C4-2B (cell line): Measurements from ENCODE around the gene ZNF804A.

Source experiments
- H3K27ac ChIP-seq: fragments of 450-650 bp; 2 replicates; pipeline ENCODE4 v1.5.1; 2017
- CTCF ChIP-seq: fragments of 450-650 bp; conservative IDR thresholded peaks from 2 replicates; pipeline ENCODE4 v1.5.1; 2017; ENCODE audit warnings: mild to moderate bottlenecking
- ZFX ChIP-seq: fragments of 450-650 bp; IDR thresholded peaks from 2 replicates; pipeline ENCODE4 v1.6.1; 2017

Gene ZNF804A

GRCh38 chr2:184696644-184697043, 98.3 kb downstream of the ZNF804A start:
- TF ChIP-seq ZFX, result no peak
- H3K27ac ChIP-seq, result no peak overlapping the region

DNA sequence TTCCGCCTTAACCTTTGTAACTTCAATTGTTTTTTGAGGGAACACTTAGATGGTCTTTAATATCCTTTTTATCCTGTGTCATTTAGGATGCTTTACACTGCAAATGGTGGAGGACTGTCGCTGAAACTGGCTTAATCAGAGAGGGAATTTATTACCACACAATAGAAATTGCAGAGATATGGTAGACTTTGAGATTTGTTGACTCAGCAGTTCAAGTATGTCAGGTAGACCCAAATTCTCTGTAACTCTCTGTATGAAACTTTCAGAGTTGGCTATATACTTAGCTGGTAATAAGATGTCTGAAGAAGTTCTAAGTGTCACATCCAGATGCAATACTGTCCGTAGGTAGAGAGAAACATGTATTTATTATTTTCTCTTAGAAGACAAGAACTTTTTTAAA, 100.1 kb downstream of the ZNF804A start:
- TF ChIP-seq CTCF, result no peak
- no peak for TF ChIP-seq ZFX
- no peak overlapping the region for H3K27ac ChIP-seq

GRCh38 chr2:184721881-184722280, 123.6 kb downstream of the ZNF804A start:
- H3K27ac ChIP-seq, result no peak overlapping the region
- no peak for TF ChIP-seq CTCF

- H3K27ac ChIP-seq, result no peak overlapping the region
- TF ChIP-seq CTCF (no peak), ZFX (no peak)
Measured at GRCh38 chr2:184727813-184728212, 129.5 kb downstream of the ZNF804A start.

DNA sequence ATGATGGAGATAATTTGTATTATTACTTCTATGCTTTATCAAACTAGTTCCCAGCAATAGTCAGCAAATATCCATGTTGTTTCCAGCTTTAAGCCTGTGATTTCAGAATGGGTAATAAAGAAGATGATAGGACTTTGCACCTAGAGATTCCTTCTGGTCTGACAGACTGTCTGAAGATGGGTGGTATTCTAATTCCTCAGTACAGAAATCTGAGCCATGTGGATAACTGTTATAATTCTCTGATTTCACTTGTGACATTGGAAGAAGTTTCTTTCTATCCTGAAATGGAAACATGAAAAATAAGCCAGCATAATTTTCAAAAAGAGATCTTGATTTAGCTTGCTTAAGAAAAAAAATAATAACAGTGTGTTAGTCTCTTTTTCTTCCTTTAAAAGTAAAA, 130.1 kb downstream of the ZNF804A start:
- TF ChIP-seq ZFX (no peak), CTCF (no peak)
- no peak overlapping the region for H3K27ac ChIP-seq

GRCh38 chr2:184729581-184729980, 131.3 kb downstream of the ZNF804A start:
- H3K27ac ChIP-seq, result no peak overlapping the region
- TF ChIP-seq CTCF (no peak), ZFX (no peak)

DNA sequence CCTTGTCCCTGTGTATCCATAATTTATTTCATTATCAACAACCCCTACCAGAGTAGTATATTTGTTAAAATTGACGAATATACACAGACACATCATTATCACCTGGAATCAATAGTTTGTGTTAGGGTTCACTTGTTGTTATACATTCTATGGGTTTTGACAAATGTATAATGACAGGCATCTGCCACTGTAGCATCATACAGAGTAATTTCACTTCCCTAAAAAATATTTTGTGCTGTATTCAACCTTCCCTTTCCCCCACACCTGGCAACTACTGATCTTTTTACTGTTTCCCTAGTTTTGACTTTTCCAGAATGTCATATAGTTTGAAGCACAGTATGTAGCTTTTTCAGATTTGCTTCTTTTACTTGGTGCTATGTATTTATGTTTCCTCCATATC, 132.0 kb downstream of the ZNF804A start:
- no peak for TF ChIP-seq CTCF
- H3K27ac ChIP-seq, result no peak overlapping the region

DNA sequence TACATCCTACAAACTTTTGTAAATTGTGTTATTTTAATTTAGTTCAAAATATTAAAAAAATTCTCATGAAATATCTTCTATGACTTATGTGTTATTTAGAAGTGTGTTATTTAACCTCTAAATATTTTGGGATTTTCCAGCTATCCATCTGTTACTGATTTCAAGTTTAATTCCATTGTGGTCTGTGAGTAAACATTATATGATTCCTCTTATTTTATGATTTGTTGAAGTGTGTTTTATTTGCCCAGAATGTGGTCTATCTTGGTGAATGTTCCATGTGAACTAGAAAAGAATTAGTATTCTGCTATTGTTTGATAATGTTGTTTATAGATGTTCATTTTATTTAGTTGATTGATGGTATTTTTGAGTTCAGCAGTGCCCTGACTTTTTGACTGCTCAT, 136.0 kb downstream of the ZNF804A start:
- no peak for TF ChIP-seq ZFX
- TF ChIP-seq CTCF, result no peak
- H3K27ac ChIP-seq, result no peak overlapping the region
